K562 (cell line): ENCODE measurements around the gene CNMD. TPM values are rescaled to one million over a fixed set of nuclear protein-coding genes. Genes with fewer than 3 reads are reported as not detected.

Source experiments
- ATAC-seq: fragments of 200-7000 bp; cut with Tn5 transposase; 3 replicates; pipeline ENCODE4 v1.9.1; 2020; ENCODE audit warnings: moderate library complexity
- BruUV-seq: library from RNA; stranded (reverse); fragments of 400-500 nt; replicated peaks from 2 replicates; lab custom pipeline; 2021; lab: Mats Ljungman, UMichigan
- CTCF ChIA-PET: fragments of 300-600 bp; formaldehyde crosslinking; extraction: SDS; loops from one replicate; lab custom pipeline; 2021; ENCODE audit warnings: low intra/inter-chr PET ratio; lab: Yijun Ruan, JAX
- POLR2A ChIA-PET: fragments of 300-600, 350-650 bp; sonication (Branson Sonifier 250); formaldehyde crosslinking; extraction: SDS; loops from one replicate; lab custom pipeline; 2021; ENCODE audit warnings: antibody characterized with exemption, inconsistent platforms; lab: Yijun Ruan, JAX
- DNase-seq, 4 experiments: peaks; one replicate each; pipeline versions ENCODE4 v3.0.0 to v3.0.0-alpha.2; 2011 to 2018; ENCODE audit warnings: low spot score in 3 of 4, mixed read lengths in 3 of 4; ENCODE audit errors: extremely low read depth in 1 of 4
- FAIRE-seq: peaks from 2 replicates; lab custom pipeline; 2011; peaks lifted over from hg19 to GRCh38; lab: Jason Lieb, UNC
- H2AFZ ChIP-seq: 2 replicates; pipeline ENCODE4 v1.6.0; 2011; ENCODE audit warnings: low read depth, low read length, control low read depth, inconsistent platforms
- H3K27ac ChIP-seq: fragments of 200-600 bp; 3 replicates; pipeline ENCODE4 v1.8.0; 2011; ENCODE audit warnings: low read depth, mild to moderate bottlenecking, control low read depth, inconsistent platforms, low read length, moderate library complexity, mixed read lengths; ENCODE audit errors: extremely low read depth
- H3K27me3 ChIP-seq, 2 experiments: fragments of 300-600 bp in 1 of 2; 2 replicates in 1 of 2; 3 replicates in 1 of 2; pipeline versions ENCODE4 v1.6.0 to v1.8.0; 2011; ENCODE audit warnings: inconsistent platforms in 2 of 2, low read length in 2 of 2, mild to moderate bottlenecking in 1 of 2, mixed read lengths in 1 of 2, moderate library complexity in 1 of 2; ENCODE audit not compliant: control insufficient read depth in 2 of 2, insufficient read depth in 2 of 2
- H3K36me3 ChIP-seq: fragments of 300-600 bp; 3 replicates; pipeline ENCODE4 v1.8.0; 2011; ENCODE audit warnings: mild to moderate bottlenecking, low read length, inconsistent platforms; ENCODE audit not compliant: control insufficient read depth, insufficient read depth
- H3K4me1 ChIP-seq, 2 experiments: fragments of 200-600 bp in 1 of 2; replicated peaks in 1 of 2; 2 replicates in 1 of 2; 3 replicates in 1 of 2; pipeline versions ENCODE4 v1.5.1 to v1.8.0; 2011; ENCODE audit warnings: inconsistent platforms in 2 of 2, low read length in 2 of 2, mild to moderate bottlenecking in 1 of 2, mixed read lengths in 1 of 2, moderate library complexity in 1 of 2; ENCODE audit not compliant: control insufficient read depth in 2 of 2, insufficient read depth in 2 of 2
- H3K4me2 ChIP-seq: 2 replicates; pipeline ENCODE4 v1.6.1; 2011; ENCODE audit warnings: low read length, control low read depth, inconsistent platforms, mixed read lengths; ENCODE audit not compliant: insufficient read depth
- H3K4me3 ChIP-seq: fragments of 200-600 bp; sonication (generic), shearing (Covaris generic); 2 replicates; pipeline ENCODE4 v1.5.1; 2016; ENCODE audit warnings: control low read depth, inconsistent platforms
- H3K79me2 ChIP-seq: fragments of 200-600 bp; 3 replicates; pipeline ENCODE4 v1.8.0; 2011; ENCODE audit warnings: low read length, inconsistent platforms; ENCODE audit not compliant: control insufficient read depth, insufficient read depth
- H3K9ac ChIP-seq, 2 experiments: 2 replicates each; pipeline versions ENCODE4 v1.6.0 to v1.6.1; 2011; ENCODE audit warnings: low read depth in 2 of 2, low read length in 2 of 2, control low read depth in 1 of 2, inconsistent platforms in 1 of 2, mild to moderate bottlenecking in 1 of 2, mixed read lengths in 1 of 2; ENCODE audit not compliant: insufficient read depth in 1 of 2
- H3K9me1 ChIP-seq: one replicate; pipeline ENCODE4 v1.6.0; 2011; ENCODE audit warnings: inconsistent platforms, mild to moderate bottlenecking, low read length, moderate library complexity; ENCODE audit not compliant: control insufficient read depth, insufficient read depth
- H3K9me3 ChIP-seq: replicated peaks from 2 replicates; pipeline ENCODE4 v1.5.1; 2011; ENCODE audit warnings: low read depth, low read length, inconsistent platforms; ENCODE audit not compliant: control insufficient read depth, insufficient read depth
- H4K20me1 ChIP-seq: replicated peaks from 2 replicates; pipeline ENCODE4 v1.6.1; 2011; ENCODE audit warnings: low read length, inconsistent platforms, mixed read lengths; ENCODE audit not compliant: control insufficient read depth, insufficient read depth
- ARID4B ChIP-seq: sonication (generic); formaldehyde crosslinking; IDR thresholded peaks from 2 replicates; pipeline ENCODE4 v1.8.0; 2022; ENCODE audit warnings: mild to moderate bottlenecking, missing genetic modification reagents
- BCOR ChIP-seq: fragments of 450-650 bp; IDR thresholded peaks from 2 replicates; pipeline ENCODE4 v1.6.1; 2016
- CBX2 ChIP-seq: fragments of 200-600 bp; sonication (generic); IDR thresholded peaks from one replicate; pipeline ENCODE4 v1.6.1; 2012; ENCODE audit warnings: mild to moderate bottlenecking, low read length, inconsistent platforms; ENCODE audit not compliant: insufficient read depth, poor library complexity, severe bottlenecking
- HNRNPL ChIP-seq: fragments of 200-400 bp; formaldehyde crosslinking; IDR thresholded peaks from 2 replicates; pipeline ENCODE4 v1.6.1; 2017; ENCODE audit warnings: low read depth, mild to moderate bottlenecking, low read length
- KLF6 ChIP-seq: fragments of 250-450 bp; sonication (Bioruptor Pico); IDR thresholded peaks from 2 replicates; pipeline ENCODE4 v1.4.0; 2020; ENCODE audit warnings: mild to moderate bottlenecking, moderate library complexity, borderline replicate concordance
- MED1 ChIP-seq: sonication (generic); formaldehyde crosslinking; IDR thresholded peaks from 2 replicates; pipeline ENCODE4 v1.8.1; 2023; ENCODE audit warnings: missing genetic modification reagents, borderline replicate concordance
- RUNX1 ChIP-seq: sonication (generic); IDR thresholded peaks from 2 replicates; pipeline ENCODE4 v1.6.1; 2016; ENCODE audit warnings: antibody characterized with exemption, low read depth
- SAFB ChIP-seq: fragments of 200-400 bp; formaldehyde crosslinking; IDR thresholded peaks from 2 replicates; pipeline ENCODE4 v1.6.1; 2017; ENCODE audit warnings: low read depth, low read length, borderline replicate concordance
- STAG1 ChIP-seq: sonication (generic); formaldehyde crosslinking; IDR thresholded peaks from 2 replicates; pipeline ENCODE4 v1.5.0; 2020; ENCODE audit warnings: missing genetic modification reagents, borderline replicate concordance
- ZBTB9 ChIP-seq: fragments of 450-650 bp; formaldehyde crosslinking; IDR thresholded peaks from 2 replicates; pipeline ENCODE4 v1.4.0; 2020; ENCODE audit warnings: mild to moderate bottlenecking, moderate library complexity
- ZNF143 ChIP-seq: sonication (generic); formaldehyde crosslinking; IDR thresholded peaks from 2 replicates; pipeline ENCODE4 v1.9.0; 2022; ENCODE audit warnings: mild to moderate bottlenecking, missing genetic modification reagents
- ZNF551 ChIP-seq: fragments of 250-450 bp; sonication (Bioruptor Pico); IDR thresholded peaks from 2 replicates; pipeline ENCODE4 v1.5.0; 2021; ENCODE audit warnings: mild to moderate bottlenecking, moderate library complexity
- ZNF764 ChIP-seq: fragments of 250-450 bp; sonication (Bioruptor Pico); IDR thresholded peaks from 2 replicates; pipeline ENCODE4 v1.4.0; 2020; ENCODE audit warnings: low read depth, mild to moderate bottlenecking, moderate library complexity
- WGBS: fragments of 100-300 bp; shearing (Covaris generic); methylation state at CpG from one replicate; pipeline ENCODE4 v1.1.6; 2016; ENCODE audit warnings: low coverage, mixed read lengths; ENCODE audit not compliant: insufficient coverage; ENCODE audit errors: missing lambda C conversion rate; 5-methylcytosine and 5-hydroxymethylcytosine counted together
- in situ Hi-C: fragments of 300-500 bp; cut with MboI; formaldehyde crosslinking; loops from 4 replicates; pipeline ENCODE4 v1.15.0; 2018; ENCODE audit warnings: inconsistent platforms, mixed read lengths
- intact Hi-C: fragments of 100-400 bp; cut with micrococcal nuclease; formaldehyde crosslinking; loops from 2 replicates; pipeline ENCODE4 v1.14.2; 2022
- polyA plus RNA-seq, 8 experiments: library from polyadenylated mRNA; depleted of rRNA in 4 of 8; stranded (reverse) in 5 of 8; unstranded in 3 of 8; fragments of >200 nt; fragmentation: Nextera tagmentation in 2 of 8; fragmentation: Illumina TruSeq in 1 of 8; extraction: Ambion mirVana in 2 of 8; extraction: Trizol in 1 of 8; gene quantifications; 2 replicates each; pipeline versions ENCODE4 v1.2.1 to v1.2.3, GENCODE V29; 2011 to 2014; ENCODE audit warnings: inconsistent platforms in 1 of 8, missing spikeins in 1 of 8
- total RNA-seq, 7 experiments: library from RNA; depleted of rRNA in 6 of 7; stranded (reverse); fragments of >200 nt in 6 of 7; fragmentation: Illumina TruSeq in 2 of 7; extraction: Trizol in 2 of 7; gene quantifications; 2 replicates each; pipeline versions ENCODE4 v1.2.1 to v1.2.3, GENCODE V29; 2011 to 2021; ENCODE audit warnings: low replicate concordance in 1 of 7

The CNMD gene
- total and polyA plus RNA-seq, 9 of the 15 experiments (the other 6 are each of a cell fraction or from before 2014, with no cell fraction given) = not detected

GRCh38 chr13:52744842-52745375 lies 5.3 kb upstream of the CNMD start (continued):
- no peak for TF ChIP-seq ZBTB9 (CRISPR knock-in tag)

- H2AFZ ChIP-seq = no peak overlapping the region
- no peak overlapping the region for H3K4me2 ChIP-seq
- ATAC-seq (no peak), FAIRE-seq (no peak), DNase-seq (no peak)
- no TSS peak for BruUV-seq
- peaks cover 0 to 6% of the 10 kb centered on the region in 2 experiments; a peak in 1 of 5 replicates for H3K4me1 ChIP-seq
- TF ChIP-seq BCOR (no peak), ARID4B (CRISPR knock-in tag) (no peak), STAG1 (CRISPR knock-in tag) (no peak), CBX2 (no peak), HNRNPL (no peak), ZNF143 (CRISPR knock-in tag) (no peak), ZNF551 (CRISPR knock-in tag) (no peak), RUNX1 (no peak), SAFB (no peak), MED1 (CRISPR knock-in tag) (no peak), ZNF764 (no peak), KLF6 (CRISPR knock-in tag) (no peak)
- no peaks in the 10 kb centered on the region for H3K79me2 ChIP-seq
- no CpG with 5 or more reads among the region's 3 CpGs for WGBS
- intact Hi-C loops = no loop called here
- no peaks in the 10 kb centered on the region for H3K36me3 ChIP-seq
- no peaks in the 10 kb centered on the region for H4K20me1 ChIP-seq
- no peaks in the 10 kb centered on the region for H3K9me1 ChIP-seq
- CTCF ChIA-PET = no interaction called here
- H3K27ac ChIP-seq = no peak overlapping the region
- H3K9me3 ChIP-seq = no peaks in the 10 kb centered on the region
- in situ Hi-C loops = no loop called here
- POLR2A ChIA-PET = no interaction called here
- peaks cover 3 to 17% of the 10 kb centered on the region in 2 experiments; a peak in 4 of 5 replicates for H3K27me3 ChIP-seq
- no peak overlapping the region for H3K4me3 ChIP-seq
- H3K9ac ChIP-seq = no peak overlapping the region
Measured at GRCh38 chr13:52743988-52744387, 4.4 kb upstream of the CNMD start.
